HepG2 (cell line): ENCODE results near the gene CCNQ. TPM values are rescaled to one million over a fixed set of nuclear protein-coding genes. Genes with fewer than 3 reads are reported as not detected.

ENCODE experiments used
- ATAC-seq: fragments of 200-7000 bp; cut with Tn5 transposase; 3 replicates; pipeline ENCODE4 v1.9.1; 2020; ENCODE audit warnings: mild to moderate bottlenecking, moderate library complexity
- BruUV-seq: library from RNA; stranded (reverse); fragments of 400-500 nt; replicated peaks from 2 replicates; lab custom pipeline; 2021; lab: Mats Ljungman, UMichigan
- CTCF ChIA-PET: fragments of 300-600 bp; formaldehyde crosslinking; extraction: SDS; loops from one replicate; lab custom pipeline; 2021; ENCODE audit warnings: low total read pairs, inconsistent platforms, low intra/inter-chr PET ratio; lab: Yijun Ruan, JAX
- POLR2A ChIA-PET: fragments of 350-600 bp; sonication (Branson Sonifier 250); formaldehyde crosslinking; loops from one replicate; lab custom pipeline; 2020; ENCODE audit warnings: antibody characterized with exemption, inconsistent platforms; lab: Yijun Ruan, JAX
- DNase-seq: peaks from one replicate; pipeline ENCODE4 v3.0.0-alpha.2; 2015; ENCODE audit warnings: low spot score
- FAIRE-seq: peaks from 3 replicates; lab custom pipeline; 2011; peaks lifted over from hg19 to GRCh38; lab: Jason Lieb, UNC
- H2AFZ ChIP-seq: one replicate; pipeline ENCODE4 v1.6.1; 2011; ENCODE audit warnings: low read length, inconsistent platforms
- H3K27ac ChIP-seq: fragments of 300-600 bp; 3 replicates; pipeline ENCODE4 v1.8.0; 2011; ENCODE audit warnings: mixed run types, mild to moderate bottlenecking, mixed read lengths, low read length, inconsistent platforms; ENCODE audit not compliant: insufficient read depth; ENCODE audit errors: extremely low read length
- H3K27me3 ChIP-seq, 2 experiments: fragments of 200-600 bp in 1 of 2; 2 replicates in 1 of 2; 3 replicates in 1 of 2; pipeline versions ENCODE4 v1.6.0 to v1.8.0; 2011; ENCODE audit warnings: low read length in 2 of 2, mild to moderate bottlenecking in 2 of 2, moderate library complexity in 2 of 2, inconsistent platforms in 1 of 2; ENCODE audit not compliant: insufficient read depth in 2 of 2, control insufficient read depth in 1 of 2
- H3K36me3 ChIP-seq, 2 experiments: fragments of 200-600 bp in 1 of 2; replicated peaks in 1 of 2; 2 replicates in 1 of 2; 3 replicates in 1 of 2; pipeline versions ENCODE4 v1.5.1 to v1.8.0; 2011; ENCODE audit warnings: low read length in 2 of 2, inconsistent platforms in 1 of 2; ENCODE audit not compliant: insufficient read depth in 2 of 2, control insufficient read depth in 1 of 2
- H3K4me1 ChIP-seq: 2 replicates; pipeline ENCODE4 v1.5.1; 2012; ENCODE audit warnings: low read length, inconsistent platforms; ENCODE audit not compliant: insufficient read depth
- H3K4me2 ChIP-seq: 2 replicates; pipeline ENCODE4 v1.6.0; 2011; ENCODE audit warnings: low read depth, low read length, inconsistent platforms
- H3K4me3 ChIP-seq, 3 experiments: fragments of 200-600 bp in 1 of 3; sonication (generic), shearing (Covaris generic) in 1 of 3; replicated peaks in 1 of 3; 2 replicates each; pipeline ENCODE4 v1.5.1; 2011 to 2016; ENCODE audit warnings: low read length in 3 of 3, inconsistent platforms in 2 of 3, low read depth in 2 of 3, mild to moderate bottlenecking in 2 of 3, control low read depth in 1 of 3, mixed read lengths in 1 of 3; ENCODE audit not compliant: insufficient read depth in 1 of 3
- H3K79me2 ChIP-seq: one replicate; pipeline ENCODE4 v1.6.1; 2011; ENCODE audit warnings: low read length, inconsistent platforms; ENCODE audit not compliant: insufficient read depth
- H3K9ac ChIP-seq: 2 replicates; pipeline ENCODE4 v1.6.0; 2011; ENCODE audit warnings: mild to moderate bottlenecking, low read depth, low read length, inconsistent platforms; ENCODE audit not compliant: insufficient read depth
- H3K9me3 ChIP-seq: 2 replicates; pipeline ENCODE4 v1.5.1; 2012; ENCODE audit warnings: mild to moderate bottlenecking, low read length
- H4K20me1 ChIP-seq: 2 replicates; pipeline ENCODE4 v1.6.0; 2011; ENCODE audit warnings: inconsistent platforms, mild to moderate bottlenecking, low read length, moderate library complexity; ENCODE audit not compliant: insufficient read depth
- AFF4 ChIP-seq: sonication (generic); formaldehyde crosslinking; IDR thresholded peaks from 2 replicates; pipeline ENCODE4 v1.4.0; 2020; ENCODE audit warnings: missing genetic modification reagents
- ARNT2 ChIP-seq: sonication (generic); formaldehyde crosslinking; IDR thresholded peaks from 2 replicates; pipeline ENCODE4 v1.8.0; 2022; ENCODE audit warnings: mild to moderate bottlenecking, low read depth, missing genetic modification reagents, moderate library complexity
- KMT2A ChIP-seq: sonication (generic); formaldehyde crosslinking; IDR thresholded peaks from 2 replicates; pipeline ENCODE4 v1.4.0; 2020; ENCODE audit warnings: missing genetic modification reagents
- RERE ChIP-seq: IDR thresholded peaks from 2 replicates; pipeline ENCODE4 v1.6.1; 2016; ENCODE audit warnings: low read depth, missing genetic modification reagents, missing compliant biosample characterization
- ZFX ChIP-seq: sonication (generic); formaldehyde crosslinking; IDR thresholded peaks from 2 replicates; pipeline ENCODE4 v1.4.0; 2020; ENCODE audit warnings: mild to moderate bottlenecking, low read depth, missing genetic modification reagents, moderate library complexity
- ZNF644 ChIP-seq: IDR thresholded peaks from 2 replicates; pipeline ENCODE4 v1.6.1; 2016; ENCODE audit warnings: low read depth
- ZNF737 ChIP-seq: sonication (generic); formaldehyde crosslinking; IDR thresholded peaks from 2 replicates; pipeline ENCODE4 v1.5.0; 2020; ENCODE audit warnings: missing genetic modification reagents, mild to moderate bottlenecking, borderline replicate concordance
- WGBS: methylation state at CpG from one replicate; pipeline ENCODE4 v1.1.6; 2017; ENCODE audit warnings: low lambda C conversion rate; 5-methylcytosine and 5-hydroxymethylcytosine counted together
- in situ Hi-C: cut with HindIII; loops from 2 replicates; pipeline ENCODE4 v1.10.0; 2017; ENCODE audit warnings: low pct_unique_long_range_greater_than_20kb; ENCODE audit not compliant: extremely low pct_ligation_motif_present
- intact Hi-C: fragments of 100-400 bp; cut with micrococcal nuclease; formaldehyde crosslinking; loops from one replicate; pipeline ENCODE4 v1.10.0; 2022; ENCODE audit not compliant: unreplicated experiment
- polyA plus RNA-seq, 8 experiments: library from polyadenylated mRNA; depleted of rRNA in 3 of 8; stranded (reverse) in 7 of 8; unstranded in 1 of 8; fragments of >200 nt; fragmentation: Illumina TruSeq in 4 of 8; extraction: Trizol in 4 of 8; gene quantifications; 2 replicates each; pipeline versions ENCODE4 v1.2.1 to v1.2.3, GENCODE V29; 2011 to 2016; ENCODE audit warnings: low read depth in 4 of 8, missing spikeins in 1 of 8, mixed read lengths in 1 of 8; ENCODE audit not compliant: insufficient read depth in 1 of 8
- total RNA-seq, 5 experiments: library from RNA; depleted of rRNA; stranded (reverse); fragments of >200 nt; fragmentation: Illumina TruSeq; extraction: Trizol; gene quantifications; 2 replicates each; pipeline ENCODE4 v1.2.3, GENCODE V29; 2016; ENCODE audit warnings: low read depth in 1 of 5

Gene CCNQ
- total and polyA plus RNA-seq, 2 of the 13 experiments (the other 11 are each of a cell fraction or from before 2014, with no cell fraction given) = 15.0 to 25.5 TPM

GRCh38 chrX:153571534-153571908 lies 27.4 kb downstream of the CCNQ start:
- ATAC-seq = no peak
- no peak overlapping the region for H2AFZ ChIP-seq
- H3K27ac ChIP-seq = no peak overlapping the region
- intact Hi-C loops = no loop called here
- H3K4me3 ChIP-seq = no peak overlapping the region
- H3K4me2 ChIP-seq = no peak overlapping the region
- H4K20me1 ChIP-seq = no peaks in the 10 kb centered on the region
- WGBS = 35% methylated on average over 5 of the region's 6 CpGs
- CTCF ChIA-PET = no interaction called here
- 0 out of 2 replicates have a peak, but pooled peaks cover 8% of the 10 kb centered on the region for H3K4me1 ChIP-seq
- TF ChIP-seq ARNT2 (CRISPR knock-in tag) (no peak), ZNF737 (CRISPR knock-in tag) (no peak), KMT2A (no peak), ZFX (no peak), AFF4 (CRISPR knock-in tag) (no peak), RERE (CRISPR knock-in tag) (no peak), ZNF644 (no peak)
- no TSS peak for BruUV-seq
- FAIRE-seq = no peak
- H3K9ac ChIP-seq = no peak overlapping the region
- H3K79me2 ChIP-seq = no peaks in the 10 kb centered on the region
- in situ Hi-C loops = no loop called here
- no peaks in the 10 kb centered on the region for H3K36me3 ChIP-seq
- peaks cover 4 to 31% of the 10 kb centered on the region in 2 experiments; a peak in 3 of 5 replicates for H3K27me3 ChIP-seq
- POLR2A ChIA-PET = no interaction called here
- DNase-seq = no peak
- no peaks in the 10 kb centered on the region for H3K9me3 ChIP-seq
